HG03520 (cell line): ENCODE measurements around the gene EED.
"Not testable (repeated sequence)": the region's sequence is repeated elsewhere in the genome, so short reads cannot be mapped to it uniquely, and the experiment has no call there.

ENCODE experiments used
- ATAC-seq: cut with Tn5 transposase; IDR thresholded peaks from one replicate; pipeline ENCODE4 v1.9.1; 2021; ENCODE audit warnings: mild to moderate bottlenecking, moderate library complexity; ENCODE audit not compliant: unreplicated experiment

EED gene

GRCh38 chr11:86289508-86290280, 45.1 kb downstream of the EED start:
- ATAC-seq, result not testable (repeated sequence)

- no peak for ATAC-seq
Measured at GRCh38 chr11:86291466-86292262, 47.1 kb downstream of the EED start.

GRCh38 chr11:86292912-86293616, 48.5 kb downstream of the EED start:
- peak; percentile 80 for ATAC-seq

GRCh38 chr11:86294026-86294425, 49.5 kb downstream of the EED start:
- no peak for ATAC-seq

GRCh38 chr11:86301742-86302091, 57.2 kb downstream of the EED start:
- ATAC-seq, result peak; percentile 2

- peak; percentile 96 for ATAC-seq
Measured at GRCh38 chr11:86302092-86302793, 57.7 kb downstream of the EED start, which contains the start of gene HIKESHI. HIKESHI (plus strand) TSS chr11:86302240; CDS start chr11:86302449, 209 bp downstream.

- no peak for ATAC-seq
Measured at GRCh38 chr11:86303257-86303656, 58.7 kb downstream of the EED start.

GRCh38 chr11:86308710-86309109, 64.2 kb downstream of the EED start:
- ATAC-seq, result not testable (repeated sequence)

GRCh38 chr11:86313793-86314192, 69.2 kb downstream of the EED start:
- no peak for ATAC-seq

- no peak for ATAC-seq
Measured at GRCh38 chr11:86314636-86315035, 70.1 kb downstream of the EED start.
